ENCODE measurements around the gene ALG14.
A peak's percentile ranks its signal among the peaks of the same experiment; 100 is the strongest.
"Not testable (repeated sequence)": the region's sequence is repeated elsewhere in the genome, so short reads cannot be mapped to it uniquely, and the experiment has no call there.

Gene ALG14, protein sequence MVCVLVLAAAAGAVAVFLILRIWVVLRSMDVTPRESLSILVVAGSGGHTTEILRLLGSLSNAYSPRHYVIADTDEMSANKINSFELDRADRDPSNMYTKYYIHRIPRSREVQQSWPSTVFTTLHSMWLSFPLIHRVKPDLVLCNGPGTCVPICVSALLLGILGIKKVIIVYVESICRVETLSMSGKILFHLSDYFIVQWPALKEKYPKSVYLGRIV

DNA sequence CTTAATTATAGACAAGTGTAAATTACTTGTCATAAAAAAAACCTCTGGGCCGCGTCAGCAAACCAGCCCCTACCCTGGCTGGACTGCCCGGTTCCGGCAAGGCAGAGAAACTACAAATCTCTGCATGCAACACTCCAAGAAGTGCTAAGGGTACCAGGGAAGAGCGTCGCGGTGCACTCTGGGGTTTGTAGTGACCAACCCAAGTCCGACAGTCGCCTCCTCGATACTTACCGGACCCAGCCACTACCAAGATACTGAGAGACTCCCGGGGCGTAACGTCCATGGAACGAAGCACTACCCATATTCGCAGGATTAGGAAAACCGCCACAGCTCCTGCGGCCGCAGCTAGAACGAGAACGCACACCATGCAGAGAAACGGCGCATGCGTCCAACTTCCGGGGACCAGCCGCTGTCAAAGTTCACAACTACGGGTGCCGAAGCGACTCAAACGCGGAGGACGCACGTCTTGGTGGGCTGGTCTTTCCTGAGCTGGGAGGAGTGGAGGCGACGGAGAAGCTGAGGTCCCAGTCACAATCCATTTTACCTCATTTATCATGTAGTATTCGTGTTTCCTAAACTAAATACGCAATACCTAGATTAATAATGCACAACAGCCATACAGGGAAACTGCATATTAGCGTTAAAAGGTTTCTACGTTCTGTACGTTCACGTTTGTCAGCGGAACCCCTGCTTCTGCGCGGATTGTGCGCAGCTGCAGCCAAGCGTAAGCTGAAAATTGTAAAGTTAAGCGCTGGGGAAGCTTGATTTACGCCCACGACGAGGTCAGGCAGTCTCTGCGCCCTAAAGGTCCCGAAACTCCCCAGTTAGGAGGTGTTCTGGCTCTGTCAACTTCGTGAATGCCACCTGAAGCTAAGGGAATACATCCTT lies at the start of gene ALG14:
Gene ALG14, minus strand, starts transcription at position 420 of the 888 bp plus-strand sequence. Its CDS starts 53 bp downstream, at position 367.
- peak; percentile 94 for DNase-seq (ENCODE audit: low spot score)

DNA sequence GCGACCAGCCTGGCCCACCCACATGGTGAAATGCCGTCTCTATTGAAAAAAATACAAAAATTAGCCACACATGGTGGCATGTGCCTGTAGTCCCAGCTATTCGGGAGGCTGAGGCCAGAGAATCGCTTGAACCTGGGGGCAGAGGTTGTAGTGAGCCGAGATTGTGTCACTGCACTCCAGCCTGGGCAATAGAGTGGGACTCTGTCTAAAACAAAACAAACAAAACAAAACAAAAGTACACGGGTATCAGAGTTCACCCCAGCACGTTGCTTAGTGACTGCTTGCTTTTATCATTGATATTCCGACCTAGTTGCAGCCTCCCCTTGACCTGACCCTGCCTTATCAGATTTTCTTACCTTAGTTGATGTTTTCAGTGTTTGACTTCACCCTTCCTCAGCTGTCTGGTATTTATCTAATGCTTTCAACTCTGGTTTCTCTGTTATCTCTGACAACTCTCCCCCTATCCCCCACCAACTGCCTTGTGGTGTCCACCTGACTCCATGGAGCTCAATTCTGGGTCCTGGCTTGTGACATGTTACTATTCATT lies 49.5 kb upstream of the ALG14 start:
- no peak for DNase-seq (ENCODE audit: low spot score)

DNA sequence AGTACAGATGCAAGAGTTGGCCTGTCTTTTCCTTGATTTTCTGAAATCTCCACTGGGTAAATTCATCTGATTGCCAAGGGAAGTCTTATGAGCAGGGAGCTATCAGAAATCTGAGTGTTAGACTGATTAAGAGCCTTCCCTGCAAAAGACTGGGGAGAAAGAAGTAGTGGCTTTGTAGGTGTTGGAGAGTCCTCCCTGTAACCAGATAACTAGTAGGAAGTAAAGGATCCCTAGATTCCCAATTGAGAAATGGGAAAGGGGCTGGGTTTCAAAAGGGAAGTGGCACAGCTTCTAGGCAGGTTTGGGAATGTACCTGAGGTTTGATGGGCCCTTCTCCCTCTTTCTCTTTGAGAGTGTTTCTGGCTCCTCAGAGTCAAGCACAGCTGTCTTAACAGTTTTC lies 46.5 kb upstream of the ALG14 start:
- DNase-seq (ENCODE audit: low spot score), result no peak

DNA sequence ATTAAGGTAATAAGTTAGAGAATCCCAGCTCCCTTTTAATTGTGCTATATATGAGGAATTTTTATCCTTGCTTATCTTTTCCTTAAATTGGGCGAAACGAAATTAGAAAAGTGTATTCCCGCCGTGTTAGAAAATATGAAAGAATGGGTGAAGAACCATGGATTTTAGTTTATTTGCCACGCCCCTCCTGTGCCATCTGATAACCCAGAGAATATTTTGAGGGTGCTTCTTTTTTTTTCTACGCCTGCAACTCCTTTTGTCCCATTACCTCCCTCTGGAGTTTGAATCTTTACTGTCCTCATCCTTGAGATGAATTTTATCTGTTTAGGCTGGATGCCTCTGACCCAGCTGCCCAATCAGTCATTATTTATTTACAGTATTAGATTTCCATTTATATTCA lies 46.0 kb upstream of the ALG14 start:
- DNase-seq (ENCODE audit: low spot score), result no peak

DNA sequence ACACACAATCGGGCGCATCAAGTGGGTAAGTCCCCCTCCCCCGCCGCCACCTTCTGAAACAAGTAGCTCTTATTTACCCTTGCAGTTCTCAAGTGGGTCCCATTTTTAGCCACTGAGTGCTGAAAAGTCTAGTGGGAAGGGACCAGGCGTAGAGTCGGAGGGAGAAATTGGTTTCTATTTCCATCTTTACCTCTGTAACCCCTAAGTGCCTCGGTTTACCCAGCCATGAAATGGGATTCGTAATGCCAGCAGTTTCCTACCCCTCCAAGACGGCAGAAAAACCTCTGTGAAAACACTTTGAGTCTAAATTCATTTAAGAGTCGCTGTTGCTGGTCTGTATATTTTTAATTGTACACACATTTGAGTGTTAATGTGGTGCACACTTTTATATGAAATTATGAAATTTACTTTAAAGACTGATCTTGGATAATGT lies 45.3 kb upstream of the ALG14 start:
- DNase-seq (ENCODE audit: low spot score), result no peak

DNA sequence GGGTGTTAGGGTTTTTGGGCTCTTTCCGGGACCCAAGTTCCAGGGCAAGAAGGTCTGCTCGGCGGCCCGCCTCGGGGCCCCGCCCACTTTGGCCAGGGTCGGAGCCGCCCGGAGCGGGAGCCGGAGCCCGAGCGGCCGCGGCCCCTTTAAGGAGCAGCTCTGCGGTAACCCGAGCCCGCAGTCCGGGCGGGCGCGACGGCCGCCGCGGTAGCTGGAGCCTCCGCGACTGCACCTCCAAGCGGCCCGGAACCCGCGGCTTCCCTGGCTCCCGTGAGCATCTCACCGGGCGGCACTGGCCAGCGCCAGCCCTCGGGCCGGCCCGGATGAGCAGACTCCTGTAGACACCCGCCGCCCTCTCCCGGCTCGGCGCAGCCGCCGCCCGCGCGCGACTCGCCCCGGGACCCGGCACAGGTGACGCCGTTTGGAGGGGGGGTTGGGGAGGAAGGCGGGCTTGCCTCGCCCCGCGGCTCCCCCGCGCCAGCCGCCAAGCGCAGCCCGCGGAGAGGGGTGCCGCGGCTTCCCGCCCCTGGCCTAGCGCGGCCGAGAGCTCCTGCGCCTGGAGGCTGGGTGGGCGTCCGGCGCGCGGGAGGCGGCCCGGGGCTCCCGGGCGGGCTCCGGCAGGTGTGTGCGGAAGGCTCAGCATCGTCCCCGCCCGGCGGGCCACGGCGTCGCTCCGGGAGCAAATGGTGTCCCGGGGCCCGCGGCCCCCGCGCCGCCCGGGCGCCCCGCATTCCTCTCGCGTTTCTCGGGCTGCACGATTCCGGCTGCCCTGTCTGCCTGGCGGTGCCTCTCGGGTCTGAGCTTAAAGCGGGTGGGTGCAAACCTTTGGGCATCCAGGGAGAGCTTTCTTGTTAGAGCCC lies 44.7 kb upstream of the ALG14 start, which contains the start of gene TLCD4:
Gene TLCD4, plus strand, starts transcription at position 149 of the 860 bp plus-strand sequence. CDS start 26,547 bp downstream, outside the sequence.
- peak; percentile 34 for DNase-seq (ENCODE audit: low spot score)

DNA sequence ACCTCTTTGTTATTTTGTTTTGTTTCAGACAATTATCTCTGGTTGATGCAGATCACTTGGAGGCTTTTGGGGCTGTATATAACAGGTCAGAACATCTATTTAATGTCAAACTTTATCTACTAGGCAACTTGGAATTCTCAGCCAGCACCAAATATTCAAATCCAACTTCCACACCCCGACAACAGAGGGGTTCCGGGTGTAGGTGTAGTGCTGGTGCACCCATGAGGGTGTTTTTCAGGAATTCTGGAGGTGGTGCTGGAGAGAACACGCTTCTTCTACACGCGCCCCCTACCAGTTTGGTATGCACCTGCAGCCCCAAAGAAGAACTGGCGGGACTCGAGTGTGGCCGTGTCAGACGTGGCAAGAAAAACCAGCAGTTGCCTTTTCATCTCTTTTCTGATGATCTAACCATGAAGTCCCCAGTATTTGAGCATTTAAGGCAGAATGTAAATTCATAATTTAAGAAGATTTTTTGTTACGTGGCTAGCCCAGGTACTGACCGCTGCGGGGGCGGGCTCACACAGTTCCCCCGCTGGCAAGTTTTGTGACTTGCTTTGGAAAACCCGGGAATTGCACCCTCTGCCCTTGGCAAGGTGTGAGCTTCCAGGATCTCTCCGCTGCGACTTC lies 43.9 kb upstream of the ALG14 start:
- DNase-seq (ENCODE audit: low spot score), result peak; percentile 81

DNA sequence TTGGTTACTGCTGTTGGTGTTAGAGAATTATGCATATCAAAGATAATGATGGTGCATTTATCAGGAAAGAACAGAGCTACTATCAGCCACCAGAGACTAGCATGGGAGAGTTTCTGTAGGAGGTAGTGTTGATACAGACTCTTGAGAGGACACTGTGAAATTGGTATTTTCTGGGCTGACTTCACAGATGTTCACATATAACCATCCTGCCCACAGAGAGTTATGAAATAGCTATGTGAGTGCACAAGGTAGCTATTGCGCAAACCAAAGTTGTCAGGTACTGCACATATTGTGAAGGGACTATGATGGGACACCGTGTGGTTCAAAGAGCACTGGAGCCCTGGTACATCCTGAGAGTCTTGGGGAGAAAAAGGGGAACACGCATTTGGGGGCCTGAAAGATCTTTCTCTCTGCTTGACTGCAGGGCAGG lies 43.0 kb upstream of the ALG14 start:
- no peak for DNase-seq (ENCODE audit: low spot score)

DNA sequence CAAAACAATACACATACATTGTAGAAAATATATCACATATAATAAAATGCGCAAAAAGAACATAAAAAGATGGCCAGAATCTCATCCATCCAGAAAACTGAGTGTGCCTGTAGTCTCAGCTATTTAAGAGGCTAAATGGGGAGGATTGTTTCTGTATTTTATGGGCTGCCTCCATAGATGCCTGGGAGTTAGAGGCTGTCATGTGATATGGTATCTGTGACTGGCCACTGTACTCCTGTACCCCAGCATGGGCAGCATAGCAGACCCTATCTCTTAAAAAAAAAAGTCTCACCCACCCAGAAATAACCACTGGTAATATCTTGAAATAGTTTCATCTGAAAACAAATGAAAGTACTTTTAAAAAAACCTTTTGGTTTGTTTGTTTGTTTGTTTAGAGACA lies 40.9 kb upstream of the ALG14 start:
- no peak for DNase-seq (ENCODE audit: low spot score)

DNA sequence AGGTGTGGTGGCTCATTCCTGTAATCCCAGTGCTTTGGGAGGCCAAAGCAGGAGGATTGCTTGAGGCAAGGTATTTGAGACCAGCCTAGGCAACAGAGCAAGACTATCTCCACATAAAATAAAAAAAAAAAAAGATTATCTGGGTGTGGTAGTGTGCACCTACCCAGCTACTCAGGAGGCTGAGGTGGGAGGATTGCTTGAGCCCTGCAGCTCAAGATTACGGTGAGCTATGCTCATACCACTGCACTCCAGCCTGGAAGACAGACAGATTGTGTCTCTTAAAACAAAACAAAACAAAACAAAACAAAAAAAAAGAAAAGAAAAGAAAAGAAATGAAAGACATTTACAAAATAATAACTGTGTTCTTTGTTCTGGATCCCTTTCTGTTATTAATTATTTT lies 38.3 kb upstream of the ALG14 start:
- DNase-seq (ENCODE audit: low spot score), result no peak

DNA sequence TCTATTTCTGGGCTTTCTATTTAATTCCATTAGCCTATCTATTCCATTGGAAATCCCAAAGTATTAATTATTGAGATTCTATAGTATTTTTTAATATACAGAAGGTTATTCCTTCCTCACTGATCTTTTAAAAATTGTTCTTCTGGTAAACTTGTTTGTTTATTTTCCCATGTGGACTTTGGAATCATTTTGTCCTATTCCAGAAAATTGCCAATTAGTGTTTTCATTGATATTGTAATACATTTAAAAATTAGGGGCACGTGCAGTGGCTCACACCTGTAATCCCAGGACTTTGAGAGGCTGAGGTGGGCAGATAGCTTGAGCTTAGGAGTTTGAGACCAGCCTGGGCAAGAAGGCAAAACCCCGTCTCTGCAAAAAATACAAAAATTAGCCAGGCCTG lies 36.0 kb upstream of the ALG14 start:
- no peak for DNase-seq (ENCODE audit: low spot score)

DNA sequence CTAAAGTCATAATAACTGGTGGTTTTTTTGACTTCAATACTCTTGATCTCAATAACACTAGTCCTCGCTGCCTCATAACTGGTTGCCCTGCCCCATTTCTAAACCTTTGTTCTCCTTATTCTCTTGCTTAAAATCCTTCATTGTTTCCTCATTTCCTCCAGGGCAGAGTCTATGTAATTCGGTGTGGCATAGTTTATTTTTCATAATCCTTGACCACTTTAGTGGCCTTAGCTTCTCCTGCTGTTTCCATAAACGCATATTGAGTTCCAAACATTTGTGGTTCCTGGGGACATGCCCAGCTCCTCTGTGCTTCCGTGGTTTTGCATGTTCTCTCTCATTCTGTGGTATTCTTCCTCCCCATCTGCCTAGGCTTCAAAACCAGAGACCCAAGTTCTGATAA lies 25.4 kb upstream of the ALG14 start:
- DNase-seq (ENCODE audit: low spot score), result no peak

DNA sequence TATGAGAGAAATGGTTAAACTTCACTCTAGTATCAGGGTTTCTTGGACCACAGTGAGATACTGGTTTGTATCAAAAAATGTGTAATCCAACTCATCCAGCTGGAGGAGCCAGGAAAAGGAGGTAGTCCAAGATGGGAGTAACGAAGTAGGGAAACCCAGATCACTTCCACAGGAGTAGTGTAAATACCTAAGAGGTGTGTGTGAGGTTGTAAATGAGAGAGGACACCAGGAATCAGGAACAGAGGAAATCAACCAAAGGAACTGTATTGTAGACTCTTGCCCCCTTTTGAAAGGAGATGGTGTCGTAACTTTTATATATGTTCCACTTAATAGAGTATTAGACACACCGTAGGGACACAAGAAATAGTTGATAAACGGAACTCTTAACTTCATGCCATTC lies 24.7 kb upstream of the ALG14 start:
- DNase-seq (ENCODE audit: low spot score), result no peak

DNA sequence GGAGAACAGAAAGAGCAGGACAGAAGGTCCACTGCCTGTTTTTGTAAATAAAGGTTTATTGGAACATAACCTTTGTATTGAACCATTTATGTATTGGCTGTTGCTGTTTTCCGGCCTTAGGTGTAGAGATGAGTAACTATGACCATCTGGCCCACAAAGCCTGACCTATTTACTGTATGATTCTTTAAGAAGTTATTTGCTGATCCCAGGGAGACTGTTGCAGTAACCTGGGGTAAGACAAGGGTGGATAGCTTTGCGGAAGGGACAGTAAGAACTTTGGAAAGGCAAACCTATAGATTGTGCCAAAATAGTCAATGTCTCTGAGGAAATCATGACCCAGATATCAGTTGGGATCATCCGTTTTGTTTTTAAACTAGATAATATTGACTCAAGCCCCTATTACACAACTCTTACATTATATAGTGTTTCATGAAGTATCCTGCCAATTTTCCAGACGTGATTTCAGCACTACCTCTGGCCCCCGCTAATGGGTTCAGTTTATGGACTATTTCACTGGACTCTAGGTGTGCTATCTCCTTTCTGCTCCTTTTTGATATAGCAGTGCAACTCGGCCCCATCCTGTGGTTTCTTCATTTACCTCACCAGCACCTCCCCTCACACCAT lies 23.6 kb upstream of the ALG14 start:
- no peak for DNase-seq (ENCODE audit: low spot score)

DNA sequence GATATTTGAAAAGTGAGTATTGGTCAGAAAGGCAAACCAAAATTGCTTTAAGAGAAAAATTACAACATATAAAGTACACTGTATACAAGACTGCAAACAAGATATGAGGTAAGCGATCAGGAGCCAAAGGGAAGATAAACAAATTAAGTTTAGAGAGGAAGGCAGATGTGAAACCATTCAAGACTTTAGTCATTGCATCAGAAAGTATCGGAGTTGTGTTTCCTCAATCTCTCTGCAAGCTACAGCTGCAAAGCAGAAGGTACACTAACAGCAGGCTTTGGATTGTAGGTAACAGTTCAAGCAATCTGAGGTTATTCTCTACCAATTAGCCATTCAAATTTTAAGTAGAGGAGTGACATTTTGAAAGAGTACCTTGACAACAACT lies 23.1 kb upstream of the ALG14 start:
- DNase-seq (ENCODE audit: low spot score), result peak; percentile 53

DNA sequence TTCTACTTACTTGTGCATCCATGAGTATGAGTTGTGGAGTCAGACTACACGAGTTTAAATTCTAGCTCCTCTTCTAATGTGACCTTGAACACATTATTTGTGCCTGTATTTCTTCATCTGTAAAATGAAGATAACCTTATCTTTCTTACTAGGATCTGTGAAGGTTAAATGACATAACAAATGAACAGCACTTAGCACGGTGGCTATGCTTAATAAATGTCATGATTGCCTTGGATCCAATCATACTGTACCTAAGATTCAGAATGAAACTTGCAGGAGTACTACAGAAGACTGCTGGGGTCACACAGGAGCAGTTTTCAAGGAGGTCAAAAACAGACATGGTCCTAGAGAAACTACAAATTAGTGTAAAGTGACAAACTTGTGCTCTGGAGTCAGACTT lies 22.2 kb upstream of the ALG14 start:
- DNase-seq (ENCODE audit: low spot score), result no peak

DNA sequence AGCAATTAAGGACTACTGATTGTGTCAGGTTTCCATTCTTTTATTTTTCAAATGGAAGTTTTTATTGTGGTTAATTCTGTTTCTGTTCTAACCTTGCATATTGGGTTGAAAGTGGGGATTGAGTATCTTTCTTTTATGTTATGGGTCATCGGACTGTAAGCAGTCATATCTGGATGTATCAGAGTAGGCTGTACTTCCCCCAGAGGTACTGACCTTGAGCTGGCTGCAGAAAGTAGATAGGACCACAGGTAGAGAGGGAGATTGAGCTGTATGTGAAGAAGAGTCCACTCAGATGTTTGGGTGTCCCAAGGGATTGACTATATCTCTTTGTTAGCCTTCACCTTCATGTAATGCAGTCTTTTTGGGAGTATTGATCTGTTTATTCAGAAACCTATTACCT lies 20.5 kb upstream of the ALG14 start:
- DNase-seq (ENCODE audit: low spot score), result no peak

DNA sequence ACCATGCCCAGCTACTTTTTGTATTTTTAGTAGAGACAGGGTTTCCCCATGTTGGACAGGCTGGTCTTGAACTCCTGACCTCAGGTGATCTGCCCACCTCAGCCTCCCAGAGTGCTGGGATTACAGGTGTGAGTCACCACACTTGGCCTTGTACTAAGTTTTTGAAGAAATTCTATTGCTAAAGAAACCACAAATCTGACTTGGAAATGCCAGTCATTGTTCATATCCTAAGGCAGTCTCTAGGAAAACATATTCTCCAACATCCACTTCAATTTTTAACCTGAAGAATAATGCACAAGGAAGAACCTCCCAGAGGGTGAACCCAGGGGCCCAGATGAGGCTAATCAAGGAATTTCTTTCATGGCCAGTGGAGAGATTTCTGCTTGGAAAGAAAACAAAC lies 20.1 kb upstream of the ALG14 start:
- not testable (repeated sequence) for DNase-seq (ENCODE audit: low spot score)

DNA sequence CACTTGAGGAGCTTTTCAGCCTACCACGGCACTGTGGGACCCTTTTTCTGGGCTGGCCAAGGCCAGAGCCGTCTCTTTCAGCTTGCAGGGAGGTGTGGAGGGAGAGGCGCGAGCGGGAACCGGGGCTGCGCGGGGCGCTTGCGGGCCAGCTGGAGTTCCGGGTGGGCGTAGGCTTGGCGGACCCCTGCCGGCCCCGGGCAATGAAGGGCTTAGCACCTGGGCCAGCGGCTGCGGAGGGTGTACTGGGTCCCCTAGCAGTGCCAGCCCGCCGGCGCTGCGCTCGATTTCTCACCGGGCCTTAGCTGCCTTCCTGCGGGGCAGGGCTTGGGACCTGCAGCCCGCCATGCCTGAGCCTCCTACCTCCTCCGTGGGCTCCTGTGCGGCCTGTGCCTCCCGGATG lies 18.5 kb upstream of the ALG14 start:
- DNase-seq (ENCODE audit: low spot score), result not testable (repeated sequence)

DNA sequence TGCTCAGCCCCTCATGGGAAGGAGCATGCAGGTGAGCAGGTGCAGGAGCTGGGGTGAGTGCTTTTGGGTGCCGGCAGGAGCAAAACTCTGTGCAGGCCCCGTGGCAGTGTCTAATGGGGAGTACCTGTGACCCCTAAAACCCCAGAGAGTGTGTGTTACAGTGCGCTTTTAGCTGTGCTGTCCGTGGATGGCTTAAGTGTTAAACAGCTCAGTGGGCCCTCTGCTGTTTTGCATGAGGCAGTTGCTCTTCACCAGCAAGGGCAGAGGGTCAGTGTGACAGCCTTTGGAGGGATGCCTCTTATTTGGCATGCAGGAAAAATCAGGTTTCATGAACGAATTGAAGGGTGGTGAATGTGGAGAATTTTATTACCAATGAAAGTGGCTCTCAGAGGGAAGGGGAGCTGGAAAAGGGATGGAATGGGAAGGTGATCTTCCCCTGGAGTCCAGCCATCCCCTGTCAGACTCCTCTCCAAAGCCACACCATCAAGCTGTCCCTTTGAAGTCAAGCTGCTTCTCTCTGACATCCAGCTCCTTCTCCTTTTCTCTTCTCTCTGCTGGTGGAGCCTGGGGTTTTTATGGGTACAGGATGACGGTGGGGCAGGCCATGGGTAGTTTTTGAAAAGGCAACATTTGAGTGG lies 17.0 kb upstream of the ALG14 start:
- DNase-seq (ENCODE audit: low spot score), result no peak

DNA sequence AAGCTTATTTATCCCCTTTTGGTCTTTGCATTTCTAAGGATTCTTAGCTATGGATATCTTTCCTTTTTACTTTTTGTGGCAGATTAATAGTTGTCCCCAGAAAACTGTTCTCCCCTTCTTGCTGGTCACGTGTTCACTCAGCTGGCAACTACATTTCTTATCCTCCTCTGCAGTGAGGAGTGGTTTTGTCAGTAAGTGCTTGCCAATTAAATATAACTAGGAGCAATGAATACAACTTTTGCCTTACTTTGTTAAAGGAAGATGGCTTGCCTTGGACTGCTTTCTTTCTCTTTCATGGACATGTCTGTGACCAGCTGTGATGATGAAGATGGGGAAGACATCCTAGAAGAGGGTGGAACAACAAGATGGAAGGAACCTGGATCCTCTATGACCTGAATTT lies 15.6 kb upstream of the ALG14 start:
- DNase-seq (ENCODE audit: low spot score), result no peak

Data from NAMALWA (cell line).